GM12892 (cell line): ENCODE measurements around the gene LHX3.

Experiments
- POLR2A ChIP-seq: IDR thresholded peaks from 2 replicates; pipeline ENCODE4 v1.6.1; 2011; ENCODE audit warnings: low read depth, low read length, control low read depth
- POLR2AphosphoS5 ChIP-seq: IDR thresholded peaks from 2 replicates; pipeline ENCODE4 v1.6.1; 2011; ENCODE audit warnings: low read depth, low read length, control low read depth
- TAF1 ChIP-seq: IDR thresholded peaks from 2 replicates; pipeline ENCODE4 v1.6.1; 2011; ENCODE audit warnings: low read depth, mild to moderate bottlenecking, control low read depth, low read length, borderline replicate concordance

DNA sequence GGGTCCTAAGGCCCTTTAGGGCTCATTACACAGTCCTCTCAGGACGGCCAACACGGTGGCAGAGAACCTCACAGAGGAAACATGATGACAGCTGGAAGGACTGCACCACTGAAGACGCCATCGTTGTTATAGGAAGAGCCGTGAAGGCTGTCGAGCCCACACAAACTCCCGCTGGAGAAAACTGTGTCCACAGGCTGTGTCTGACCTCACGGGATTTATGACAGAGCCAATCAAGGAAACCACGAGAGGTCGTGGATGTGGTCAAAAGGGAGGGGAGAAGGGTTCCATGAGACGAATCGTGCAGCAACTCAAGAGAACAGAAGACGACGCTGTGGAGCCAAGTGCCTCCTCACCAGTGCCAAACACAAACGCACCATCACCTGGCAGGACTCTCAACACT, 28.5 kb upstream of the LHX3 start:
- no peak for TF ChIP-seq POLR2A
- no peak for TF ChIP-seq POLR2AphosphoS5
- no peak for TF ChIP-seq TAF1
